Liver (tissue), 10 donors: ENCODE data around the gene CAPSL. TPM values are rescaled to one million over a fixed set of nuclear protein-coding genes. Genes with fewer than 3 reads are reported as not detected.

Experiments used
- DNase-seq: peaks from one replicate; pipeline ENCODE4 v3.0.0-alpha.2; 2017; ENCODE audit warnings: low spot score
- H3K27ac ChIP-seq, 2 donors: one replicate each; pipeline ENCODE4 v1.7.0; 2013; ENCODE audit warnings: inconsistent platforms in 2 of 2, low read length in 2 of 2, control low read depth in 1 of 2, low read depth in 1 of 2, mild to moderate bottlenecking in 1 of 2
- H3K27me3 ChIP-seq, 4 donors: one replicate each; pipeline versions ENCODE4 v1.6.1 to v1.7.0; 2013; ENCODE audit warnings: low read length in 3 of 4, inconsistent platforms in 1 of 4, mild to moderate bottlenecking in 1 of 4, moderate library complexity in 1 of 4; ENCODE audit not compliant: control insufficient read depth in 4 of 4, insufficient read depth in 4 of 4
- H3K36me3 ChIP-seq, 4 donors: one replicate each; pipeline versions ENCODE4 v1.6.1 to v1.7.0; 2013; ENCODE audit warnings: low read length in 3 of 4, mild to moderate bottlenecking in 3 of 4, low read depth in 1 of 4, moderate library complexity in 1 of 4; ENCODE audit not compliant: control insufficient read depth in 4 of 4, insufficient read depth in 3 of 4
- H3K4me1 ChIP-seq, 4 donors: one replicate each; pipeline versions ENCODE4 v1.6.1 to v1.7.0; 2013; ENCODE audit warnings: low read length in 3 of 4, mild to moderate bottlenecking in 3 of 4, moderate library complexity in 1 of 4; ENCODE audit not compliant: control insufficient read depth in 4 of 4, insufficient read depth in 4 of 4
- H3K4me3 ChIP-seq, 3 donors: one replicate each; pipeline versions ENCODE4 v1.6.1 to v1.7.0; 2013; ENCODE audit warnings: low read length in 3 of 3, control low read depth in 1 of 3, low read depth in 1 of 3, mild to moderate bottlenecking in 1 of 3
- H3K9ac ChIP-seq, 2 donors: one replicate each; pipeline ENCODE4 v1.7.0; 2013; ENCODE audit warnings: low read length in 2 of 2, mild to moderate bottlenecking in 2 of 2, moderate library complexity in 2 of 2, control low read depth in 1 of 2, low read depth in 1 of 2
- H3K9me3 ChIP-seq, 4 donors: one replicate each; pipeline versions ENCODE4 v1.6.1 to v1.7.0; 2013; ENCODE audit warnings: low read length in 3 of 4; ENCODE audit not compliant: control insufficient read depth in 4 of 4
- ATF3 ChIP-seq: IDR thresholded peaks from 2 replicates; pipeline ENCODE4 v1.6.1; 2016; ENCODE audit warnings: antibody characterized with exemption
- CTCF ChIP-seq: fragments of 150-350 bp; IDR thresholded peaks from 2 replicates; pipeline ENCODE4 v1.5.1; 2017; ENCODE audit warnings: improper control_type of control experiment, low read depth, low read length; ENCODE audit not compliant: missing input control
- FOXA2 ChIP-seq: IDR thresholded peaks from 2 replicates; pipeline ENCODE4 v1.6.1; 2016; ENCODE audit warnings: antibody characterized with exemption
- GABPA ChIP-seq, 2 donors: IDR thresholded peaks in 1 of 2; conservative IDR thresholded peaks in 1 of 2; 2 replicates each; pipeline ENCODE4 v1.6.1; 2016; ENCODE audit warnings: antibody characterized with exemption in 2 of 2, mild to moderate bottlenecking in 1 of 2, moderate library complexity in 1 of 2
- HNF4A ChIP-seq, 2 donors: conservative IDR thresholded peaks; 2 replicates each; pipeline ENCODE4 v1.6.1; 2016; ENCODE audit warnings: antibody characterized with exemption in 2 of 2, mild to moderate bottlenecking in 2 of 2
- HNF4G ChIP-seq: IDR thresholded peaks from 2 replicates; pipeline ENCODE4 v1.6.1; 2016; ENCODE audit warnings: antibody characterized with exemption
- MAX ChIP-seq: IDR thresholded peaks from 2 replicates; pipeline ENCODE4 v1.6.1; 2016; ENCODE audit warnings: antibody characterized with exemption
- RXRA ChIP-seq, 2 donors: IDR thresholded peaks; 2 replicates each; pipeline ENCODE4 v1.6.1; 2017 to 2018; ENCODE audit warnings: antibody characterized with exemption in 2 of 2, mild to moderate bottlenecking in 1 of 2
- TAF1 ChIP-seq: conservative IDR thresholded peaks from 2 replicates; pipeline ENCODE4 v1.6.1; 2016; ENCODE audit warnings: antibody characterized with exemption, mild to moderate bottlenecking
- YY1 ChIP-seq: IDR thresholded peaks from 2 replicates; pipeline ENCODE4 v1.6.1; 2016; ENCODE audit warnings: antibody characterized with exemption, mild to moderate bottlenecking
- ZBTB33 ChIP-seq: IDR thresholded peaks from 2 replicates; pipeline ENCODE4 v1.6.1; 2016; ENCODE audit warnings: antibody characterized with exemption
- WGBS: extraction: QIAGEN DNeasy Blood & Tissue Kit; methylation state at CpG from one replicate; pipeline ENCODE4 v1.1.7; 2013; 5-methylcytosine and 5-hydroxymethylcytosine counted together
- polyA plus RNA-seq, 2 donors: library from polyadenylated mRNA; stranded (reverse) in 1 of 2; unstranded in 1 of 2; fragments of 200-250 nt in 1 of 2; fragments of >200 nt in 1 of 2; fragmentation: Nextera tagmentation in 1 of 2; extraction: Ambion mirVana in 1 of 2; gene quantifications; one replicate each; pipeline versions ENCODE4 v1.2.1 to v1.2.3, GENCODE V29; 2013 to 2015
- small RNA-seq: library from RNA; depleted of rRNA; stranded (forward); fragments of <200 nt; gene quantifications from one replicate; pipeline ENCODE3, GENCODE V24; 2014
- total RNA-seq, 2 donors: library from RNA; depleted of rRNA; stranded (reverse); fragments of >200 nt; gene quantifications; one replicate each; pipeline ENCODE4 v1.2.3, GENCODE V29; 2014
- donor health status: healthy.
- donor health status: healthy.
- donor health status: healthy.
- donor health status: healthy.
- donor health status: healthy.

CAPSL gene
- total and polyA plus RNA-seq, 4 donors, result 0.37 TPM; not detected in 3

GRCh38 chr5:35855187-35855586, 83.2 kb downstream of the CAPSL start:
- Histone ChIP-seq H3K27me3 (no peaks in the 10 kb centered on the region), H3K9me3 (no peaks in the 10 kb centered on the region), H3K4me3 (no peak overlapping the region), H3K27ac (no peak overlapping the region), H3K9ac (no peak overlapping the region), H3K4me1 (peaks cover 0 to 6% (median 0%) of the 10 kb centered on the region in 4 donors), H3K36me3 (no peaks in the 10 kb centered on the region)
- no peak for DNase-seq
- no peak for TF ChIP-seq FOXA2
- no peak for TF ChIP-seq ZBTB33
- no peak for TF ChIP-seq ATF3
- TF ChIP-seq YY1, result no peak
- TF ChIP-seq CTCF, result no peak
- TF ChIP-seq HNF4A (conservative IDR thresholded peaks at IDR 0.05), result no peak
- no peak for TF ChIP-seq HNF4G
- TF ChIP-seq TAF1, result no peak
- TF ChIP-seq GABPA (IDR thresholded peaks at IDR 0.05 in 1 of 2, conservative IDR thresholded peaks at IDR 0.05 in 1 of 2), result no peak
- no peak for TF ChIP-seq RXRA (IDR thresholded peaks at IDR 0.05)
- TF ChIP-seq MAX, result no peak
- 85% methylated on average over 1 of the region's 1 CpG for WGBS

Small RNA genes lying within 50 kb of the gene (small RNA-seq; reads per million reads assigned to genes)
- gene AC112204.1, result not detected

Other genes with a start within 250 kb of the CAPSL start
- gene IL7R, start 81.7 kb downstream of the CAPSL start, total RNA-seq, result 1 to 10 TPM; 1.5 to 5.4 TPM
- 1 to 10 TPM; 1.0 to 3.4 TPM for gene IL7R, start 81.7 kb downstream of the CAPSL start, polyA plus RNA-seq
- gene UGT3A1, start 52.8 kb upstream of the CAPSL start, total RNA-seq, result 10 to 100 TPM in 1 of 2 donors, under 1 TPM in 1; 0.28 to 60.6 TPM
- 10 to 100 TPM; 20.6 to 21.3 TPM for gene UGT3A1, start 52.8 kb upstream of the CAPSL start, polyA plus RNA-seq
- under 1 TPM; 0.14 to 0.17 TPM for gene UGT3A2, start 128.3 kb upstream of the CAPSL start, total RNA-seq
- under 1 TPM; 0.18 to 0.65 TPM for gene UGT3A2, start 128.3 kb upstream of the CAPSL start, polyA plus RNA-seq
- gene LMBRD2, start 213.3 kb upstream of the CAPSL start, total RNA-seq, result 10 to 100 TPM; 12.9 to 20.5 TPM
- gene LMBRD2, start 213.3 kb upstream of the CAPSL start, polyA plus RNA-seq, result 1 to 10 TPM; 3.8 to 5.4 TPM
- gene SKP2, start 213.5 kb upstream of the CAPSL start, total RNA-seq, result 10 to 100 TPM; 25.4 to 28.2 TPM
- gene SKP2, start 213.5 kb upstream of the CAPSL start, polyA plus RNA-seq, result 1 to 10 TPM; 4.6 to 5.4 TPM